DLD1 (cell line): ENCODE measurements around the gene NENF.
"Not testable (repeated sequence)": the region's sequence is repeated elsewhere in the genome, so short reads cannot be mapped to it uniquely, and the experiment has no call there.

ENCODE experiments used
- in situ Hi-C: cut with HindIII; loops from 2 replicates; pipeline ENCODE4 v1.10.0; 2017; ENCODE audit warnings: low sequenced_read_pairs

NENF gene

DNA sequence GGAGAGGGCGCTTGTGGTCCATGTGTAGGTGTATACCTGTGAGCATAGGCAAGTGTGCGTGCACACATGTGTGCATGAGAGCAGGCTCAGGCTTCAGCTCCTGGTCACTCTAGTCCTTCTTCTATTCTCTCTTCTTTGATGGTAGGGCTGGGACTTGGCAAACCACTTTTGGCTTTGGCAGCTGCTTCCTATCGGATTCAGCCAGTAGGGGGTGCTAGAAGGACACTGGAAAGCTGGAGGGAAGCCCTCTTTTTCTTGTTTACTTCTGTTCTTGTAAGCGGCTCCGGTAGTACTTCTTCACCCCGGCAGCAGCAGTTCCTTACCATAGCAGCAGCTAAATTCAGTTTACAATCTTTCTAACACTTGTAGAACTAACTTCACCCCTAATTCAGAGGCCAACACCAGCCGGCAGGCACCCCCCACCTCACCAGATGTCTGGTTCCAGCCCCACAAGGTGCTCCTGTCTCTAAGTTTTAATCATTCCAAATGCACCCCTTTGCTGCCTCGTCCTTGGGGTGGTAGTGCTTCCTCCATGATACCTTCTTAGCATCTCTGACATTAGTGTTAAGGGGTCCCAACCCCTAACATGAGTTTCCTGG lies 25.1 kb downstream of the NENF start:
- in situ Hi-C loops = loop anchor here (25.0 kb wide), 2 partner anchors 371 to 771 kb away; partner anchors contain the start of gene NEK2

DNA sequence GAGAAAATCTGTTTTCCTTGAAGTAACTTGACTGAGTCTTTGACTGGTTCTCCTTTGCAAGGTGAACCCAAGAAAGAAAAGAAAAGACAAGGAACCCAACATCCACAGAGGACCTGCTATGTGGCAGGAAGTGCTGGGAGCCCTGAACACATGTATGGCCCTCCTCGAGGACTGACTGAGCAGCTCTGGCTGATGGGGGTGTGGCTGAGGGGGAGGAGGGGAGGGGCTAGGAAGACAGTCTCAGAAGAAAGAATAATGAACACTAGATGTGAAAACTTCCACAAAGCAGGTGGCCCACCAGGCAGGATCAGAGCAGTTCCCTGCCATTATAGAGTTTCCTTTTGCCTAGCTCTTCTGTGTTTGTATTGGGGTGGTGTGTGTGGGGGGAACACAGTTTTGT lies 26.1 kb downstream of the NENF start:
- in situ Hi-C loops = loop anchor here (25.0 kb wide), 2 partner anchors 372 to 772 kb away; partner anchors contain the start of gene NEK2

DNA sequence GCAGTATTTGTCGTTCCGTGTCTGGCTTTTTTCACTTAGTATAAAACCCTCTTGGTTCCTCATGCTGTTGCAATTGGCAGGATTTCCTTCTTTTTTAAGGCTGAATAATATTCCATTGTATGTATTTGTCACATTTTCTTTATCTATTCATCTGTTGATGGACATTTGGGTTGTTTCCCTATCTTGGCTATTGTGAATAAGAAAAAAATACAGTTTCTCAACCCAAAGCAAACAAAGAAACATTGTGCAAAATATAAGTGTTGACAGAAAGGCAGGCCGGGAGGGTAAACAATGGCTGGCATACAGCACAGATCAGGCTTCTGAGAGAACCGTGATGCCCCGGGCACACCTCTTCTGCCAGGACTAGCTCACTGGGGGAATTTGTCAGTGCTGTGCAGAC lies 26.9 kb downstream of the NENF start:
- in situ Hi-C loops = loop anchor here (10.0 to 25.0 kb wide), 3 partner anchors 325 to 772 kb away; partner anchors contain the start of gene NEK2

DNA sequence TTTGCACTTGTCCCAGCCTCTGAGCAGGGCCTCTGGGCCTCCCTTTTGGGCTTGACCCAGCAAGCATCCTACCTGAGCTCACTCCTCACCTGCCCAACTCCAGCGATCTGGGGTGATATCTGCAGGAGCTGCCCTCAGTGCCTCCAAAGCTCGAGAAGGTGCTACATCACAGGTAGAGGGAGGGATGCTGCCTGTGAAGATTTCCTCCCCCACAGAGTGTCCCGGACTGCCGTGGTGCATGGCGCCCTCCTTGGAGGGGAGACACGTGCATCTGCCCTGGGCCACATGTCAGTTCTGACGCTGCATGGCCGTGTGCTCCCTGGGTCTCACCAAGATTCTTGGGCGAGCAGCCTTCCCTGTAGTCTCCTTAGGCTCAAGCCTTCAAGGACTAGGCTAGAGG lies 27.7 kb downstream of the NENF start:
- in situ Hi-C loops = loop anchor here (10.0 to 25.0 kb wide), 3 partner anchors 324 to 773 kb away; partner anchors contain the start of gene NEK2

DNA sequence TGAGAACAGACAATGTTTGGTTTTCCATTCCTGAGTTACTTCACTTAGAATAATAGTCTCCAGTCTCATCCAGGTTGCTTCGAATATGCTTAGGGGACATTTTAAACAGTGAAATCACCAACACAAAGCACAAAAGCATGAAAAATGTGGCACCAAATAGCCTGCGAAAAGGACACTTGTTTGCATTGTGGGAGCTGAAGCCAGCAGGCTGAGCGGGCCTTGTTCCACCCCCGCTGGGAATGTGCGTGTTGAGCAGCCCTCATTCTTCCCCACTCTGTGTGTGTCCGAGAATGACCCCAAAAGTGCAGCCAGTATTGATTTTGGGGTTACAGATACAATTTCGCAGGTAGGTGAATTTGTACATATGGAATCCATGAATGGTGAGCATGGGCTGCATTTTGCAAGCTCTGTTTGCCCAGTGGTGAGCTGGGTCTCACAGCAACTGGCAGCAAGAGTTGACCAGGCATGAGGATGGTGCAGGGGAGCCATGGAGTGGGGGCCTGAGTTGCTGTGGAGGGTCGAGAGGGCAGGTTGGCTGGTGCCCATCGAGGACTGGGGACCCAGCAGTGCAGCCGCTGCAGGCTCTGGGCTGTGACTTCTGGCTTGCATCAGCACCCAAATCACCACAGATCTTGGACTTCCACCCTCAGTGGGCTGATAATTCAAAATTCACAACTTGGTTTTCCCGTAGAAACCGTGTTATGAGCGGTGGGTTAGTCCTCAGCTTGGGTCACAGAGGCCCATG lies 29.4 kb downstream of the NENF start:
- in situ Hi-C loops = loop anchor here (10.0 to 25.0 kb wide), 3 partner anchors 323 to 775 kb away; partner anchors contain the start of gene NEK2

DNA sequence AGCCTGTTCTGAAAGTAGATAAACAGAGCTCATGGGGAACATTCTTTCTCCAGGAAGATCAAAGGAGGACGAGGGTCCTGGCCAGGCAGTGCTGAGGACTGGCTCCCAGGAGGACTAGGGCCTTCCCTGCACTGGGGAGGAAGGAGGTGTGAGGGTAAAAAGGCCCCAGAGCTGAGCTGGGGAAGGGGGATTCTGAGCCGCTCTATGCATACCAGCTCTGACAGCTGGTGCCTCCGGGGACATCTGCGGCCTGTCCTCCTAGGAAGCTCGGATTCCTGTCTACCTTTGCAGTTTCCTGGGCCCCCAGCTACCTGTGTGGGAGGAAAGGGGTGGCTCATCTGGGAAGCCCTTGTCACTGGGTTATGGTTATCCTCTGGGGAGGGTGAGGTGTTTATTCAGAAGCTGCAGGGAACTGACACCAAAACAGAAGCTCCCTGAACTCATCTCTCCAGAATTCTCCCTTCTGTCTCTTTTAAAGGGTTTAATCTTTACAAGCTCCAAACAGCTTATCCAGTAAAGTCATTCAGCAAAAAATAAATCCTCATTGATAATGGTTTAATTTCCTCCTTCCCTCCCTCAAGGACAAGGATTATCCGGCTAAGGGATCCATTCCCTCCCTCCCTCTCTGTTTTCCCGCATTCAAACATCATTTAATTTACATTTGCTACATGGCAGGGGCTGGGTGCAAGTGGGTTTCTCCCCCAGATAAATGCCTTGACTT lies 31.0 kb downstream of the NENF start:
- in situ Hi-C loops = loop anchor here (10.0 to 25.0 kb wide), 3 partner anchors 321 to 776 kb away; partner anchors contain the start of gene NEK2

DNA sequence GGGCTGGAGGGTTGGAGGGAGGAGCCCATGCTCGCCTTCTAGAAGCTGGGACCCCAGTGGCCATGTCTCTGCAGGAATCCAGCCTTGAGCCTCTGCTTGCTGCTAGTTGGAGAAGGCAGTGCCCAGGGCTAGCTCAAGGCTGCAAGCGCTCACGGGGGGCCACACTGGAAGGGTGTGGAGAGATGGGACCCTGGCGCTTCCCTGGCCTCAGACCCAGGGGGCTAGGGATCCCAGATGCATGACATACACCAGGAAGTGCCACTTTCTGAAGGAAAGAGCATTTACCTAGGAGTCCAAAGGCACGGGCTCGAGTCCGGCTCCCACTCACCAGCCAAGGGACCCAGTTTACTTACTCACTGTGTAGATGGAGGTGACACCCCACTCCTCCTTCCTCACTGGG lies 32.6 kb downstream of the NENF start:
- in situ Hi-C loops = loop anchor here (10.0 to 25.0 kb wide), 3 partner anchors 319 to 778 kb away; partner anchors contain the start of gene NEK2

DNA sequence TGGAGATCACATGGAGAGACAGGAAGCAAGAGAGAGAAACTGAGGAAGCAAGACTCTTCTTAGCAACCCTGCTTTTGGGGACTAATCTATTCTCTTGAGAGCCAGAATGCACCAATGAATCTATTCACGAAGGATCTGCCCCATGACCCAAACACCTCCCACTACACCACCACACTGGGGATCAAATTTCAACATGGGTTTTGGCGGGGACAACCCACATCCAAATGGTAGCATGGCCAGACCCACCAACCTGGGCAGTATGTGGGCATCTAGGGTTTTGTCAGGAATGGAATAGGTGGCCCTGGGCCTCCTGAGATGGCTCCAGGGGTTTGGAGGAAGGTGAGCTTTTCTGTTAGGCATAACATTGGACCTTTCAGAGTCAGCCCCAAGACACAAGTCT lies 33.7 kb downstream of the NENF start:
- in situ Hi-C loops = loop anchor here (10.0 to 25.0 kb wide), 3 partner anchors 318 to 779 kb away; partner anchors contain the start of gene NEK2

DNA sequence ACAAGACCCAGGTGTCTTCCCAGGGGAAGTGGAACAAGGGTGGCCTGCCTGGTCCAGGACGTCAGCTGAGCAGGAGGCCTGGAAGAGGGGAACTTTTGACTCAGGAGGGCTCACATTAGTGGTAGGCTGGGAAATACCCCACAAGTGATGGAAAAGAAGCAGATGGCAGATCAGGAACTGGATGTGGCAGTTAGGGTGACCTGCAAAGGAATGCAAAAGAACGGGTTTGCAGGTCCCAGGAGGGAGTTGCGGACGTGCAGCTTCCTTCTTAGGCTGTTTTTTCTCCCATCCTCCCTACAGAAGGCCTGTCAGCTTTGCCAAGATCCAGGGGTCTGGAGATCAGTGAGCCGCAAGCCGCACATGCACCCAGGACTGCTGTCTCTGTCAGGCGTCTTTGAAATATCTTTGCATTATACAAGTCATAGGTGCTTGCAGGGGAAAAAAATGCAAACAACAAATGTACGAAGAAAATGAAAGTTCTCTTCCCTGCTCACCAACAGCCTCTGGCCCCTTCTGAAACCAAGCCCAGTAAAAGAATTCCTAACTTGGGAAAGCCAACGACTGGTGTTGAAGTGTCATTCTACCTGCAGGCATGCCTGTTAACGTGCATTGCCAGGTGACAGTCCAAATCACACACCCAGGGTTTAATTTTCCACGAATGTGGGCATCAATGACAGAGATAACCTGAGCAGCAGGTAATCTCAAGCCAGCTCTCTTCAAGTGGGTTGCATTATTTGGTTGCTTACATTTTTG lies 34.4 kb downstream of the NENF start:
- in situ Hi-C loops = loop anchor here (10.0 to 25.0 kb wide), 3 partner anchors 318 to 780 kb away; partner anchors contain the start of gene NEK2

DNA sequence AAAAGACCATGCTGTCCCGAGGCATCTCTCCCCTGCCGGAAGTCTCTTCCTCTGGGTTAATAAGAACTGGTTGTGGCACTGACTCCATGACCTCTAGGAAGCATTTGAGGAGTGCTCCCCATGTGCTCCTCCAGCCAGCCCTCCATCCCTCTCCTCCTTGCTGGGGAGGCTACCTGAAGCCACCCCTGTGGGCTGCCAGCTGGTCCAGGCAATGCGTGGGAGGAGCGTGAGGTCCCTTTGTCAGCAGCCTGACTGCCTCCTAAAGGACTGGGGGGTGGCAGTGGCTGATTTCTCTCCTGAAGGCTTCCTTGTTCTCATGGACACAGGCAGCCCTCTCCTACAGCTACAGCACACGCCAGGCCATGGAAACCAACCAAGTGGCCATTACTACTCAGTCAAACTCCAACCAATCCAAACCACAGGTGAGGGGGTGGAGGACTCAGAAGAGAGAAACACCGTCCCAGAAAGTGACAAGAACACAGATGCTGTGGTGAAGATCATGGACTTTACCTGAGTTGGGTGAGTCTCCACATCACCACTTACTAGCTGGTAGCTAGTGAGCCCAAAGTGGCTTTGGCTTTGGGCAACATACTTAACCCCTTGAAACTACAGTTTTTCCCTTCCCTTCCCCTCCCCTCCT lies 35.2 kb downstream of the NENF start:
- in situ Hi-C loops = loop anchor here (10.0 to 25.0 kb wide), 3 partner anchors 317 to 781 kb away; partner anchors contain the start of gene NEK2

DNA sequence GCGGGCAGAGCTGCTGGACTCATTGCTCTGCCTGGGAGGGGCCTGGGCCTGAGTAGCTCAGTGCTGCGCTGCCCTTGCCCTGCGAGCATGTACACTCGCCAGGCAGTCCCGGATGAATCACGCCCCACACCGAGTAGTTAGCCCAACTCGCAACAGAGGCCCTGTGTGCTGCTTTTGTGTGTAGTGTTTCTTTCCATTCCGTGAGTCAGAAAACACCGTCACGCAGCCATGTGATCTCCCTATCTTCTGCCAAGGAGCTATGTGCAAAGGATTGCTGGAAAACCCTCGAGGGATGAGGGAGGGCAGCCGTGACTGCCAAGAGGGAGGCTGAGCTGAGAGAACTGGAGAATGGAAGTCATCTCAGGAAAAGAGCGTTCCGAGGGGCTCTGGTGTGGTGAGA lies 37.3 kb downstream of the NENF start:
- in situ Hi-C loops = loop anchor here (25.0 kb wide), 2 partner anchors 383 to 783 kb away; partner anchors contain the start of gene NEK2

DNA sequence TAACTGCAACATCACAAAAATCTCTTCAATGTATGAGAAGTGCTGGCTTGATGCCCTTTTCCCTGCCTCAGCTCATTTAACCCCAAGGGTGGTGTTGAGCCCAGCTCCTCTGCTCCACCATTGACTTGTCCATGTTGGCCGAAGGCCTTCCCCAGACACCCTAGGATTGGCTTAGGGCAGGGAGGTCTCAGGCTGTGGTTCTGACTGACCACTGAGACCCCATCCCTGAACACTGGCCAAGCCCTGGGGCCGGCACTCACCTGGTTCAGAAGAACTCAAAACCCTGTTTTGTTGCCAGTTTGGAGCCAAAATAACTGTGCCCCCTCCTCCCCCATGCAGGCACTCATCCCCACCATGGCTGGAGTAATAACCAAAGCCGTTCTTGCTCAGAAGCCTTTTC lies 38.6 kb downstream of the NENF start:
- in situ Hi-C loops = loop anchor here (25.0 kb wide), 2 partner anchors 384 to 784 kb away; partner anchors contain the start of gene NEK2

DNA sequence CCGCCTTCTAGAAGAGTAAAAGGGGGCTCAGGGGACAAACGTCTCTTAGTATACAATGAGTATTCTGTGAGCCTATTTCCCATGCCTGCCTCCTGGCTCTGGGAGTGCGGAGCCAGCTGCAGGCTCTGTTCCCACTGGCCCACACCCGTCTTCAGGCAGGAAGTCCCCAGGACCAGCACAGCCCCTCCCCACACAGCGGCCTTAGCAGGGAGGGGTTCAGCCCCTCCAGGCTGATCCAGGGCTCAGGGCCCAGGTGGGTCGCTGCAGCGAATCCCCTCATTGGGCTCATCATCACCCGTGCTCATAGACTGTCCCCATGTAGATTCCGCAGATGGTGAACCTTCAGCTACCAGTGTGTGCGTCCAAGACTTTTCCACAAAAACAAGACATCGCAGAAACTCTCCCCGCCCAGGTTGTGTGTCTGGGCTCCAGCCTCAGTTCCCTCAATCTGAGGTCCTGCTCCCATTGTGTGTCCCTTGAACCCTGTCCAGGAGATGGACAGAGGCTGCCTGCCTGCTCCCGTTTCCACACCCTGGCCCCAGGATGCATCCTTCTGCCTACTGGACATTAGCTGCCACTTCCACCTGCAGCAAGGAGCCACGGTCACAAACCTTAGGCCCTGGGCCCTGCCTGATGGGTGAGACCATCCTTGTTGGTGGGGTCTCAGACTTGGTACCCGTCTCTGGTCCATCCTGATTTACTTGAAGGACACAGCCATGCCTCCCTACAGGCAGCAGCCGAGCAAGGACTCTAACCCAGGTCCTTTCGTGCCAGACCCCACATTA lies 39.4 kb downstream of the NENF start:
- in situ Hi-C loops = loop anchor here (25.0 kb wide), 2 partner anchors 385 to 785 kb away; partner anchors contain the start of gene NEK2

DNA sequence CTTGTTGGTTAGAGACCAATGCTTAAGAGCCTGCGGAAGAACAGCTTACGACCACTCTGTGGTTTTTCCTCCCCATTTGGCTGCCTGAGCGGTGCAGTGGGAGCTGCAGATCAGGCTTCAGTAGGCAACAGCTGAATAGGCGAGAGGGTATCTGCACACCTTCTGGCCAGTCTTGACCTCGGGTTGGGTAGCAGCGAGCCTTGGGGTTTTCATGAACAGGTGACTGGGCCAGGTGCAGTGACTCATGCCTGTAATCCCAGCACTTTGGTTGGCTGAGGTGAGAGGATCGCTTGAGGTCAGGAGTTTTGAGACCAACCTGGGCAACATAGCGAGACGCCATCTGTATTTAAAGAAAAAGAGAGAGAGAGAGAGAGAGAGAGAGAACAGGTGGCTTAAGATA lies 41.0 kb downstream of the NENF start:
- in situ Hi-C loops = loop anchor here (25.0 kb wide), 2 partner anchors 386 to 786 kb away; partner anchors contain the start of gene NEK2

DNA sequence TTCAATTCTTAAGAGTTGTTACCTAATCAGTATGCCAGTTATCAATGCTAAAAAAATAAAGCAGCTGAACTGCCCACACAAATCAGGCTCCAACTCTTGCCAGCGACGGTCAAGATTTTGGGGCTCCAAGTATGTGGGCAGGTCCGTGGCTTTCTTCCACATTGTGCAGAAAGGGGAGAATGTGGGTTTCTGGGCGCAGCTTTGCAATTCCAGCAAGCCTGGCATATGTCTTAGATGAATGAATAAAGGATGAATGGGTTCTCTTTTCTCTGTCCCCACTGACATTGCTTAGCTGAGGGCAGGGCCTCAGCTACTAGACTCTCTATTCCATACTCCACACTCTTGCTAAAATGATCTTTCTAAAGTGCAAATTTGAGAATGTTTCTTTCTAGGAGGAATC lies 42.4 kb downstream of the NENF start:
- in situ Hi-C loops = no loop called here

DNA sequence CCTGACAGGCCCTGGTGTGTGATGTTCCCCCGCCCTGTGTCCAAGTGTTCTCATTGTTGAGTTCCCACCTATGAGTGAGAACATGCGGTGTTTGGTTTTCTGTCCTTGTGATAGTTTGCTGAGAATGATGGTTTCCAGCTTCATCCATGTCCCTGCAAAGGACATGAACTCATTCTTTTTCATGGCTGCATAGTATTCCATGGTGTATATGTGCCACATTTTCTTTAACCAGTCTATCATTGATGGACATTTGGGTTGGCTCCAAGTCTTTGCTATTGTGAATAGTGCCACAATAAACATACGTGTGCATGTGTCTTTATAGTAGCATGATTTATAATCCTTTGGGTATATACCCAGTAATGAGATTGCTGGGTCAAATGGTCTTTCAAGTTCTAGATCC lies 43.1 kb downstream of the NENF start:
- in situ Hi-C loops = not testable (repeated sequence)

DNA sequence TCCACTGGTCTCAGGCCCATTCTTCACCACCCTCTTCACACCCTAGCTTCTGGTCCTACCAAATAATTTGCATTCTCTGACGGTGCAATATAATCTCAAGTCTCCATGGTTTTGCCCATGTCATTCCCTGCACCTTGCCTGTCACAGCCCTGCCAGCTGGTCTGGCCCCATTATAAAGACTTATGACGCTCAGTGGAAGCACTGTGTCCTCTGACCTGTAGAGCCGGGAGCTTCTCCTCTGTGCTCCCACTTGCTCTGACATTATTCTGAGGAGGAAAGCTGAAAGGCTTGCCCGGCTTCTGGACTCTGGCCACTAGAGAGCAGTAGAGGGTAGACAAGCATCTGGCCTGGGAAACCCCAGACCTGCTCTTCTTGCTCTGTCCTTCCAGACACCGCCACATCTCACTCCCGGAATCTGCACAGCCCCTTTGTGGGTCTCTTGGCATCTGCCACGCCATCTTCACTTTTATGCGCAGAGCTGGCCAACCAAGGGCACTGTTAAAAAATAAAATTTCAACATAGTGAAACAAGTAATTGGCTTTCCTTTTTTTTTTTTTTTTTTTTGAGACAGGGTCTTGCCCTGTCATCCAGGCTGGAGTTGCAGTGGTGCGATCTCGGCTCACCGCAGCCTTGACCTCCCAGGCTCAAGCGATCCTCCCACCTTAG lies 44.4 kb downstream of the NENF start:
- in situ Hi-C loops = no loop called here
